AML-193 (cell line): ENCODE results near the gene GMEB1.
"Not testable (repeated sequence)": the region's sequence is repeated elsewhere in the genome, so short reads cannot be mapped to it uniquely, and the experiment has no call there.

Experiments
- DNase-seq, 2 experiments: peaks; one replicate each; lab custom pipeline; 2025; lab: John Stamatoyannopoulos, UW

The GMEB1 gene, protein sequence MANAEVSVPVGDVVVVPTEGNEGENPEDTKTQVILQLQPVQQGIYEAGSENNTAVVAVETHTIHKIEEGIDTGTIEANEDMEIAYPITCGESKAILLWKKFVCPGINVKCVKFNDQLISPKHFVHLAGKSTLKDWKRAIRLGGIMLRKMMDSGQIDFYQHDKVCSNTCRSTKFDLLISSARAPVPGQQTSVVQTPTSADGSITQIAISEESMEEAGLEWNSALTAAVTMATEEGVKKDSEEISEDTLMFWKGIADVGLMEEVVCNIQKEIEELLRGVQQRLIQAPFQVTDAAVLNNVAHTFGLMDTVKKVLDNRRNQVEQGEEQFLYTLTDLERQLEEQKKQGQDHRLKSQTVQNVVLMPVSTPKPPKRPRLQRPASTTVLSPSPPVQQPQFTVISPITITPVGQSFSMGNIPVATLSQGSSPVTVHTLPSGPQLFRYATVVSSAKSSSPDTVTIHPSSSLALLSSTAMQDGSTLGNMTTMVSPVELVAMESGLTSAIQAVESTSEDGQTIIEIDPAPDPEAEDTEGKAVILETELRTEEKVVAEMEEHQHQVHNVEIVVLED

DNA sequence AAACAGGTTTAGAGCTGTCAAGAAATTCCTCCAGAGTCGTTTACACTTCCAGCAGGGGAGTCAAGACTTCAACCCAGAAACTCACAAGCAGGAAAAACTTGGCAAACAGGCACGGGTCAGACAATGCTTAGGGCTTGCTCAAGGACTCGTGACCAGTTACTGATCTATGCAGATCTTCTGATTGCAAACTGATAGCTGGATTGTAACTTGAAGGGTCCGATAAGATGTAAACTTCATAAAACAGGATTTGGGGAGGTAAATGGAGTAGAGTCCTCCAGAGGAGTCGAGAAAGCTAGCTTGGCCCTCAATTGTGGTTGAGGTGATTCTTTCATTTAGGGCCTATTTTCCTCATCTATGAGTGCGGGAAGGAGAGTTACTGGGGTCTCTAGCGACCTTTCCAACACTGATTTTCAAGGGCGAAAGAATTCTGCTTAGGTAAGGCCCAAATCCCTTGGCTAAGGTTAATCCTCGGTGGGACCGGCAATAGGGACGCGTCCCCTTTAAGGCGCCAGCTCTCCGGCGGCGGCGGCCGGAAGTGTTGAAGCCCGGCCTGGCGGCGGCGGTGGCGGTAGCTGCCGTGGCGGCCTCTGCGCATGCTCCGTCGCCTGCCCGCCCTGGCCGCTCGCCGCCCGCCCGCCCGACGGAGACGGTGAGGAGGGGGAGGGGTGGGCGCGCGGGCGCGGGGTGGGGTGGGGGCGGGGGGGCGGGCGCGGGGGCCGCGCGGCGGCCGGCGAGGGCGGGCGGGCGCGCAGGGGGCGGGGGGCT, at the start of gene GMEB1:
GMEB1 (plus strand) TSS at position 594 of the 765 bp plus-strand sequence. CDS start 14,829 bp downstream, outside the sequence.
- DNase-seq = peak; percentile 61 to 73

- no peak for DNase-seq
Observed at GRCh38 chr1:28631713-28632112, 36.9 kb upstream of the GMEB1 start.

DNA sequence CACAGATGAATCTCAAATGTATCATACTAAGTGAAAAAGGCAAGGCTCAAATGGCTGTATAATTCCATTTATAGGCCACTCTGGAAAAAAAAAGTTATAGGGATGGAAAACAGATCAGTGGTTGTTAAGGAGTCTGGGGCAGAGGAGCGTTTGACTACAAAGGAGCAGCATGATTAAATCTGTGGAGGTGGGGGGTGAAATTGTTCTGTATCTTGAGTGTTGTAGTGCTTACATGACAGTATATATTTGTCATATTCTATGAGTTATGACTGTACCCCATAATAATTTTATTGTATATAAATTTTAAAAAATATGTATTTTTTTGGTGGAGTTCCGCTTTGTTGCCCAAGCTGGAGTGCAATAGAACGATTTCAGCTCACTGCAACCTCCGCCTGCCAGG, 36.0 kb upstream of the GMEB1 start:
- no peak for DNase-seq

- peak; percentile 43 to 45 for DNase-seq
Observed at GRCh38 chr1:28640766-28641165, 27.8 kb upstream of the GMEB1 start.

- DNase-seq = no peak
Observed at GRCh38 chr1:28642056-28642846, 26.3 kb upstream of the GMEB1 start.

DNA sequence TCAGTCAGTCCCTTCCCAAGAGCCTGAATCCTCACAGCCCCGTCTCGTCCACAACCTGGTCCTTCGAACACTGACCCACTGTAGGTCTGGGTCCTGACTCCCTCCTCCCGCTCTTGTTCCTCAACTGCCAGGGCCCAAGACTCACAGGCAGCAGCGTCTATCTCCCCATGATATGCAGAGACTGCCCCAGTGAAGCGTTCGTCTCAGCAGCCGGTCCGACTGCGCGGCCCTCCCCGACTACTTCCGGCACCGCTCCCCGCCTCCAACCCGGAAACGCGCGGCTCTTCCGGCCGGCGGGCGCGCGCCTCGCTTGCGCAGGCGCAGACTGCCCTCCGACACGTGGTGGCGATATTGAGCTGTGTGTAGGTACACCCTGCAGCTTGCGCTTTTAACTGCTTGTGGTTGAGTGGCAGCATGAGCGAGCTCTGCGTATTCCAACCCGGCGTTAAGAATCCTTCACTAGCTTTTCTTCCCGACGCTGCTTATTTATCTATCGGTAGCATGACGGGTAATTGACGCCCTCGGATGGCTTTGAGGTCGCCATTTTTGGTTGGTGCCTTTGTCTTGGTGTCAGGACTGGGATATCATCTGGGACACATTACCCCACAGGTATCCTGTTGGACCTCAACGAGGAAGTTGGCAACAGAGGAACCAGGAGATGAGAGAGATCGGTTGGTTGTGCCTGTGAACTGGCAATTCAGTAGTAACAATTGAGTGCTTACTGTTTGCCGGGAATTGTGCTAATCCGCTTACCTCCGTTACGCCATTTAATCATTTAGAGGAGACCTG, 25.5 kb upstream of the GMEB1 start, which contains the start of gene TAF12:
TAF12 (minus strand) TSS at position 221 of the 789 bp plus-strand sequence. CDS start 20,986 bp downstream, outside the sequence.
- peak; percentile 88 to 93 for DNase-seq

DNA sequence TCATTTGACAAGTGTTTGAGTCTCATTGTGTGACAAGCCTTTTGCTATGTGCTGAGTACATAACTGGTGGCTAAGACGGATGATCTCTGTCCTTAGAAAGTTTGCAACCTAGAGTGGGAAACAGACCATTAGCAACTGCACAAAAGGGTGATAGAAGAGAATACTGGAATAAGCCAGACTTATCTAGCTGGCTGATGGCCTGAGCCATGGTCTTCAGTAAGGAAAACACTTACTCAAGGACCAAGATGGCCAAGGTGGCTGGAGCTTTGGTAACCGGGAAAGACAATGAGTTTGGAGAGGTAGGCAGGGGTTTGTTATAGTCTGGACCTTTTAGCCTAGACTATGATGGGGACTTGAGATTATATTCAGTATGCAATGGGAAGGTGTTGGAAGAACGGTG, 24.1 kb upstream of the GMEB1 start:
- DNase-seq = no peak

DNA sequence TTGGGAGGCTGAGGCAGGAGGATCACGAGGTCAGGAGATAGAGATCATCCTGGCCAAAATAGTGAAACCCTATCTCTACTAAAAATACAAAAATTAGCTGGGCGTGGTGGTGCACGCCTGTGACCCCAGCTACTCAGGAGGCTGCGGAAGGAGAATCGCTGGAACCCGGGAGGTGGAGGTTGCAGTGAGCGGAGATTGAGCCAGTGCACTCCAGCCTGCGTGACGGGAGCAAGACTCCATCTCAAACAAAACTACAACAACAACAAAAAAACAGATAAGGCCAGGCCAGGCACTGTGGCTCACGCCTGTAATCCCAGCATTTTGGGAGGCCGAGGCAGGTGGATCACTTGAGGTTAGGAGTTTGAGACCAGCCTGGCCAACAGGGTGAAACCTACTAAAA, 23.2 kb upstream of the GMEB1 start:
- not testable (repeated sequence) for DNase-seq

DNA sequence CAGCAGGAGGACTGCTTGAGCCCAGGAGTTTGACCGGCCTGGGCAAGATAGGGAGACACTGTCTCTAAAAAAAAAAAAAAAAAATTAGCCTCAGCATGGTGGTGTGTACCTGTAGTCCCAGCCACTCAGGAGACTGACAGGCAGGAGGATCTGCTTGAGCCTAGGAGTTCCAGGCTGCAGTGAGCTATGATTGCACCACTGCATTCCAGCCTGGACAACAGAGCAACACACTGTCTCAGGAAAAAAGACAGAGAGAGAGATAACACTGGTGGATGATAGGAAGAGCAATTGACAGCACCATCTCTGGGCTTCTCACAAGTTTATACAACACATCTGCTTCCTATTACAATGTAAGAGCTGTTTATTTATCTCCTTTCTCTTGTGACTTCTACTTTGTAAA, 22.5 kb upstream of the GMEB1 start:
- DNase-seq = no peak

- peak; percentile 87 to 92 for DNase-seq
Observed at GRCh38 chr1:28648008-28648473, 20.5 kb upstream of the GMEB1 start.

- peak; percentile 94 to 96 for DNase-seq
Observed at GRCh38 chr1:28648474-28649198, 19.9 kb upstream of the GMEB1 start, which contains the start of gene RNU11. Gene RNU11 (plus strand): TSS chr1:28648600.

DNA sequence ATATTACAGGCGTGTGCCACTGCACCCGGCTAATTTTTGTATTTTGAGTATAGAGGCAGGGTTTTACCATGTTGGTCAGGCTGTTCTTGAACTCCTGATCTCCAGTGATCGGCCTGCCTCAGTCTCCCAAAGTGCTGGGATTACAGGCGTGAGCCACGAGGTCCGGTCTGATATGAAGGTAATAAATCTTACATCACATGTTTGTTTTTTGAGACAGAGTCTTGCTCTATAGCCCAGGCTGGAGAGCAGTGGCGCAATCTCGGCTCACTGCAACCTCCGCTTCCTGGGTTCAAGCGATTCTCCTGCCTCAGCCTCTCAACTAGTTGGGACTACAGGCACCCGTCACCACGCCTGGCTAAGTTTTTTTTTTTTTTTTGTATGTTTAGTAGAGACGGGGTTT, 15.5 kb upstream of the GMEB1 start:
- not testable (repeated sequence) for DNase-seq

- not testable (repeated sequence) for DNase-seq
Observed at GRCh38 chr1:28653870-28654269, 14.7 kb upstream of the GMEB1 start.

- DNase-seq = not testable (repeated sequence)
Observed at GRCh38 chr1:28655448-28656311, 12.9 kb upstream of the GMEB1 start.

- no peak for DNase-seq
Observed at GRCh38 chr1:28656335-28656734, 12.2 kb upstream of the GMEB1 start.

GRCh38 chr1:28663871-28664470, 4.6 kb upstream of the GMEB1 start:
- no peak for DNase-seq

DNA sequence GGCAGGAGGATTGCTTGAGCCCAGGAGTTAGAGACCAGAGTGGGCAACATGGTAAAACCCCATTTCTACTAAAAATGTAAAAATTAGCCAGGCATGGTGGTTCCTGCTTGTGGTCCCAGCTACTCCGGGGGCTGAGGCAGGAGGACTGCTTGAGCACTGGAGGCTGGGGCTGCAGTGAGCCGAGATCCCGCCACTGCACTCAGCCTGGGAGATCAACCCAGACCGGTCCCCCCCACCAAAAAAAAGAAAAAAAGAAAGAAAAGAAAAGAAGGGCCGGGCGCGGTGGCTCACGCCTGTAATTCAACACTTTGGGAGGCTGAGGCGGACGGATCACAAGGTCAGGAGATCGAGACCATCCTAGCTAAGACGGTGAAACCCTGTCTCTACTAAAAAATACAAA, 1.8 kb upstream of the GMEB1 start:
- DNase-seq = no peak

- DNase-seq = peak; percentile 15 to 54
Observed at GRCh38 chr1:28668956-28669723, 556 bp downstream of the GMEB1 start.
